ENCODE results near the gene DDC.

DNA sequence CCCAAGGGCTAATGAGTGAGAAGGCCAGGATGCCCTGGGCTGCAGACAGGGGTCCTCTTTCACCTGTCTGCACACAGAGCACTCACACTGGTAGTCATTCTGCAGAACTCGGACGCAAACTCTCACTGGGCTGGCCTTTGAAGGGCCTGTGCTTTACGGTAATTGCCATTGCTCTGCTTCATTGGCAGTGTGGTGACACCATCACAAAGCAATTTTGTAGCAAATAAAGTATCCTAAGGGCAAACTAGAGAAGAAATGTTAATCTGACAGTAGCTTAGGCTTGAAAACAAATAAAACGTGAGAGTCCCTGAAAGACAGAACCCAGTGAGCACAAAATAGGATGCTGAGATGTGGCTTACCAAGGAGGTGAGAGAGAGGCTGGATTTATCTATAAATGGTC, 84.4 kb downstream of the DDC start:
- TF ChIP-seq POLR2A (IDR thresholded peaks at IDR 0.05; ENCODE audit: low read length) (no peak), BHLHE40 (IDR thresholded peaks at IDR 0.05; ENCODE audit: low read depth, low read length) (no peak), NR3C1 (IDR thresholded peaks at IDR 0.05) (no peak), KDM1A (IDR thresholded peaks at IDR 0.05; ENCODE audit: low read depth) (no peak)
- TF ChIP-seq, protein P1, sequence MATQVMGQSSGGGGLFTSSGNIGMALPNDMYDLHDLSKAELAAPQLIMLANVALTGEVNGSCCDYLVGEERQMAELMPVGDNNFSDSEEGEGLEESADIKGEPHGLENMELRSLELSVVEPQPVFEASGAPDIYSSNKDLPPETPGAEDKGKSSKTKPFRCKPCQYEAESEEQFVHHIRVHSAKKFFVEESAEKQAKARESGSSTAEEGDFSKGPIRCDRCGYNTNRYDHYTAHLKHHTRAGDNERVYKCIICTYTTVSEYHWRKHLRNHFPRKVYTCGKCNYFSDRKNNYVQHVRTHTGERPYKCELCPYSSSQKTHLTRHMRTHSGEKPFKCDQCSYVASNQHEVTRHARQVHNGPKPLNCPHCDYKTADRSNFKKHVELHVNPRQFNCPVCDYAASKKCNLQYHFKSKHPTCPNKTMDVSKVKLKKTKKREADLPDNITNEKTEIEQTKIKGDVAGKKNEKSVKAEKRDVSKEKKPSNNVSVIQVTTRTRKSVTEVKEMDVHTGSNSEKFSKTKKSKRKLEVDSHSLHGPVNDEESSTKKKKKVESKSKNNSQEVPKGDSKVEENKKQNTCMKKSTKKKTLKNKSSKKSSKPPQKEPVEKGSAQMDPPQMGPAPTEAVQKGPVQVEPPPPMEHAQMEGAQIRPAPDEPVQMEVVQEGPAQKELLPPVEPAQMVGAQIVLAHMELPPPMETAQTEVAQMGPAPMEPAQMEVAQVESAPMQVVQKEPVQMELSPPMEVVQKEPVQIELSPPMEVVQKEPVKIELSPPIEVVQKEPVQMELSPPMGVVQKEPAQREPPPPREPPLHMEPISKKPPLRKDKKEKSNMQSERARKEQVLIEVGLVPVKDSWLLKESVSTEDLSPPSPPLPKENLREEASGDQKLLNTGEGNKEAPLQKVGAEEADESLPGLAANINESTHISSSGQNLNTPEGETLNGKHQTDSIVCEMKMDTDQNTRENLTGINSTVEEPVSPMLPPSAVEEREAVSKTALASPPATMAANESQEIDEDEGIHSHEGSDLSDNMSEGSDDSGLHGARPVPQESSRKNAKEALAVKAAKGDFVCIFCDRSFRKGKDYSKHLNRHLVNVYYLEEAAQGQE (IDR thresholded peaks at IDR 0.05): no peak
